ENCODE measurements around the gene ADRA2C. TPM values are rescaled to one million over a fixed set of nuclear protein-coding genes. Genes with fewer than 3 reads are reported as not detected.
A peak's percentile ranks its signal among the peaks of the same experiment; 100 is the strongest.

ADRA2C gene
- total and polyA plus RNA-seq, 12 donors = 1.1 to 34.0 (median 5.3) TPM

DNA sequence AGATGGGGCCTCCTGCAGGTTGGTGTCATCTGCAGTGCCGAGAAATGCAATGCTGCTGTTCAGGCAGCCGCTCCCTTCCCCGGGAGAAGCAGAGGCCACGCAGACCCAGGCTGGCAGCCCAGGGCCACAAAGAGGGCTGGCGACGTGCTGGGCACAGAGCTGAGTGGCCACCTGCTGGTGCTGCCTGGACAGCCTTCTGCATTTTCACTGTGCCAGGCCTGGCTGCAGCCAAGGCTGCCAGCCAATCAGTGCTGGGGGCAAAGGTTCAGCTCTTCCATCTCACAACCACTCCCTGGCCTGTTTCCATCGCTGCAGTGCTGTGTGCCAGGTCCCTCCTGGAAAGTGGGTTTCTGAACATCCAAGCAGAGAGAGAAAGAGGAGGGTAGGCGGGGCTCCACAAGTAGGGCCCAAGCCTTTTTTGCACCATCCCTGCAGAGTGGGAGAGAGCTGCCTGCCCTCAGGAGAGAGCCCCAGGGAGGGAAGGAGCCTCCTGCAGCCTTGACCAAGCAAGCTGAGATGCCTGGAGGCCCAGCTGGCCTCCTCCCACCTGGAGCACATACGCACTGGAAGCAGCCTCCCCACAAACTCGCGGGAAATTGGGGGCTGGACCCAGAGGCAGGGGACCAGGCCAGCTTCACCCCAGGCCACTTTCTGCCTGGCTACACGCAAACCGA is 20.1 kb downstream of the ADRA2C start:
- no peaks in the 10 kb centered on the region for H3K9me3 ChIP-seq (replicated peaks in 1 of 3)
- no peak for TF ChIP-seq POLR2A (IDR thresholded peaks at IDR 0.05)
- TF ChIP-seq, protein P1, sequence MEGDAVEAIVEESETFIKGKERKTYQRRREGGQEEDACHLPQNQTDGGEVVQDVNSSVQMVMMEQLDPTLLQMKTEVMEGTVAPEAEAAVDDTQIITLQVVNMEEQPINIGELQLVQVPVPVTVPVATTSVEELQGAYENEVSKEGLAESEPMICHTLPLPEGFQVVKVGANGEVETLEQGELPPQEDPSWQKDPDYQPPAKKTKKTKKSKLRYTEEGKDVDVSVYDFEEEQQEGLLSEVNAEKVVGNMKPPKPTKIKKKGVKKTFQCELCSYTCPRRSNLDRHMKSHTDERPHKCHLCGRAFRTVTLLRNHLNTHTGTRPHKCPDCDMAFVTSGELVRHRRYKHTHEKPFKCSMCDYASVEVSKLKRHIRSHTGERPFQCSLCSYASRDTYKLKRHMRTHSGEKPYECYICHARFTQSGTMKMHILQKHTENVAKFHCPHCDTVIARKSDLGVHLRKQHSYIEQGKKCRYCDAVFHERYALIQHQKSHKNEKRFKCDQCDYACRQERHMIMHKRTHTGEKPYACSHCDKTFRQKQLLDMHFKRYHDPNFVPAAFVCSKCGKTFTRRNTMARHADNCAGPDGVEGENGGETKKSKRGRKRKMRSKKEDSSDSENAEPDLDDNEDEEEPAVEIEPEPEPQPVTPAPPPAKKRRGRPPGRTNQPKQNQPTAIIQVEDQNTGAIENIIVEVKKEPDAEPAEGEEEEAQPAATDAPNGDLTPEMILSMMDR (IDR thresholded peaks at IDR 0.05) = peak in 4 of 6 experiments; percentile 21 to 26 (median 23)
- DNase-seq = peak in 4 of 7 donors; percentile 32 to 61 (median 46)
- H3K27ac ChIP-seq = no peak overlapping the region
- WGBS, 4 donors = 44 to 76% (median 74%) methylated on average over 6 to 13 of the region's 13 CpGs
- H3K4me1 ChIP-seq (replicated peaks in 1 of 2) = no peaks in the 10 kb centered on the region
- no peak overlapping the region for H3K4me3 ChIP-seq
- intact Hi-C loops (cut with DNase I) = no loop called here
- peaks cover 21% of the 10 kb centered on the region for H3K27me3 ChIP-seq
- H3K36me3 ChIP-seq (replicated peaks in 1 of 2) = no peaks in the 10 kb centered on the region

DNA sequence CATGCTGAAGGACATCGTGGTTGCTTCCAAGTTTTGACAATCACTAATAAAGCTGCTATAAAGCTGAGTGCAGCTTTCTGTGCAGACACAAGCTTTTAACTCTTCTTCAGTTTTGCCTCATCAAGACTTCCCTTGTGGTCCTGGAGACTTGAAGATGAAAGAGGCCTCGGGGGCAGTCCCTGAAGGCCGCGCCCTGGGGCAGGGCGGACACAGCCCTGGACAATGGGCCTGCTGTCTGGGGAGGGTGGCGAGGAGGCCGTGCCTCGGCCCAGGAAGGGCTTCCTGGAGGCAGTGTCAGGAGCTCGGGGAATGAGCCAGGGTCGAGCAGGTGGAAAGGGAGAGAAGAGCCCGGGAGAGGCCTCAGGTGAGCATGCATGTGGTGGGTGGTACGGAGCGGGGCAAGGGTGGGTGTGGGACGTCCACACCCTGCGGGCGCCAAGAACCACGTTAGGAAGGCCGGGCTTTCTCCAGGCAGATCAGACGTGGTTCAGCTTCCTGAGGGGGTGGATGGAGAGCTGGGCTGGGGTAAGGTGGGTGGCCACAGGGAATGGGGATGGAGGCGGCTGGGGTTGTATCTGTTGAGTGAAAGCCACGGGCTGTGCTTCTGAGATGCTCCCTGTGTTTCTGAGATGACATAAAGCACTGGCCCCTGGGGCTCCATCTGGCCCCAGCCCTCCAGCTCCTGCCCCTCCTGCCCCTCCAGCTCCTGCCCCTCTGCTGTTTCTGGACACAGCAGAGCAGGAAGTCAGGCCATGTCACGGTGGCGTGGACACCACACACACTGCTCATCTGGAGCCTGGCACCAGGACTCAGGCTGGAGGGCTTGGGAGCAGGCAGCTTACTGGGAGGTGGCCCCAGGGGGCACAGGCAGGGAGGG is 21.5 kb downstream of the ADRA2C start:
- H3K4me3 ChIP-seq = no peak overlapping the region
- H3K4me1 ChIP-seq (replicated peaks in 1 of 2) = no peaks in the 10 kb centered on the region
- peaks cover 15% of the 10 kb centered on the region for H3K27me3 ChIP-seq
- DNase-seq = no peak
- intact Hi-C loops (cut with DNase I) = no loop called here
- H3K36me3 ChIP-seq (replicated peaks in 1 of 2) = no peaks in the 10 kb centered on the region
- H3K9me3 ChIP-seq (replicated peaks in 1 of 3) = no peaks in the 10 kb centered on the region
- 77 to 81% (median 79%) methylated on average over 21 to 23 of the region's 23 CpGs for WGBS, 4 donors
- H3K27ac ChIP-seq = no peak overlapping the region
- TF ChIP-seq, protein P1 (IDR thresholded peaks at IDR 0.05) = no peak
- TF ChIP-seq POLR2A (IDR thresholded peaks at IDR 0.05) = no peak

DNA sequence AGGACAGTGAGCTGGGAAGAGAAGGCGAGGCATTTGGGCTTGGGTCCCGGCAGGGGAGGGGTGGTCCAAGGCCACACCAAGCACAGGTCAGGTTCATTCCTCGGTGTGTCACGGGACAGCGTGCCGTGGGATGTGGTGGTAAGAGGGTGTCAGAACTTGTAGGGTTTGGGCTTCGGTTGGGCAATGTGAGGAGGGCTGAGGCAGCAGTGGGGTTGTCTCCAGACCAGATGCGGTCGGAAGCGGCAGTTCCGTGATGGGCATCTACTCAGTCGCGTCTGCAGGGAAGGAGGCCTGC is 22.1 kb downstream of the ADRA2C start:
- 79 to 91% (median 80%) methylated on average over 8 to 13 of the region's 13 CpGs for WGBS, 4 donors
- Histone ChIP-seq H3K9me3 (replicated peaks in 1 of 3) (no peaks in the 10 kb centered on the region), H3K36me3 (replicated peaks in 1 of 2) (no peaks in the 10 kb centered on the region), H3K27me3 (peaks cover 9% of the 10 kb centered on the region), H3K27ac (no peak overlapping the region), H3K4me3 (no peak overlapping the region), H3K4me1 (replicated peaks in 1 of 2) (no peaks in the 10 kb centered on the region)
- no peak for TF ChIP-seq POLR2A (IDR thresholded peaks at IDR 0.05)
- TF ChIP-seq, protein P1 (IDR thresholded peaks at IDR 0.05) = no peak
- intact Hi-C loops (cut with DNase I) = no loop called here
- no peak for DNase-seq

DNA sequence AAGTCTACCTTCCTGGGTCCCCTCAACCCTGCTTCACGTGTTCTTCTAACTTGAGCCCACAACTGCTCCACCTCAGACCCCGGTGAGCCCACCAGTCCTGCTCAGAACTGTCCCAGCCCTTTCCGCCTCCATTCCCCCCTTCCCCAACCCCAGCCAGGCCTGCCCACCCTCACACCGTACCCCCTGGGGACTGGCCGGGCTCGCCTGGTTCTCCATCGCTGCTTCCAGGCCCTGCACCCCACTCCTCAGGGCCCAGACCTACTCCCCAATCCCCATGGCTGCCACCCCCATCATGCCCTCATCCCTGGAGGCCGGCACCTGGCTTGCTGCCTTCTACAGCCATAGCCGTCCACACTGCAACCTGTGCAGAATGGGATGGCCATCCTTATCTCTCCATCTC is 23.4 kb downstream of the ADRA2C start:
- intact Hi-C loops (cut with DNase I) = no loop called here
- 75 to 85% (median 77%) methylated on average over 9 of the region's 9 CpGs for WGBS, 4 donors

More for the DNA sequence above, 23.4 kb downstream of the ADRA2C start:
- DNase-seq = no peak
- Histone ChIP-seq H3K27me3 (no peaks in the 10 kb centered on the region), H3K36me3 (replicated peaks in 1 of 2) (no peaks in the 10 kb centered on the region), H3K4me1 (replicated peaks in 1 of 2) (no peaks in the 10 kb centered on the region), H3K4me3 (no peak overlapping the region), H3K27ac (no peak overlapping the region), H3K9me3 (replicated peaks in 1 of 3) (peaks cover 0 to 3% (median 0%) of the 10 kb centered on the region in 3 donors)
- no peak for TF ChIP-seq POLR2A (IDR thresholded peaks at IDR 0.05)
- TF ChIP-seq, protein P1 (IDR thresholded peaks at IDR 0.05) = no peak

All from adrenal gland (tissue), 12 donors.